ENCODE data around the gene OR2J3.
"Not testable (repeated sequence)": the region's sequence is repeated elsewhere in the genome, so short reads cannot be mapped to it uniquely, and the experiment has no call there.

Gene OR2J3

DNA sequence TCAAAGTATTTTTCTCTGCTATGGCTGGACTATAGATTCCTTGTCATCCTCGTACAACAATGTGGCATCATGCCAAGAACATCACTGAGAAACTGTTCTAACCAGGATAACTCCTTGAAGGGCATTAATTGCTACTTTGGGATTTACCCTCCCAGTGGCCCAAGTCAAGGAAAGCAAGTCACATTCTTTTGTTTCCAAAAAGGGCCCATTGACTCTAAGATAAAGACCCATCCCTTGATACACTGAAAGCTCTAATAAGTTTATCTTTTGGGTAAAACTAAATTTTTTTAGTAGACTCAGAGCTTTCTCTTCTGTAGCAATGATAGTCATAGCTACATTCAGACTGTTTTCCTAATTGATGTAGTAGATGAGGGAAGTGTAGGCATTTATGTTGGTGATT lies at the start of gene OR2J3:
TSS of gene OR2J3 (plus strand) at position 301 of the 400 bp plus-strand sequence. CDS start 3,833 bp downstream, outside the sequence.
- DNase-seq: no peak

DNA sequence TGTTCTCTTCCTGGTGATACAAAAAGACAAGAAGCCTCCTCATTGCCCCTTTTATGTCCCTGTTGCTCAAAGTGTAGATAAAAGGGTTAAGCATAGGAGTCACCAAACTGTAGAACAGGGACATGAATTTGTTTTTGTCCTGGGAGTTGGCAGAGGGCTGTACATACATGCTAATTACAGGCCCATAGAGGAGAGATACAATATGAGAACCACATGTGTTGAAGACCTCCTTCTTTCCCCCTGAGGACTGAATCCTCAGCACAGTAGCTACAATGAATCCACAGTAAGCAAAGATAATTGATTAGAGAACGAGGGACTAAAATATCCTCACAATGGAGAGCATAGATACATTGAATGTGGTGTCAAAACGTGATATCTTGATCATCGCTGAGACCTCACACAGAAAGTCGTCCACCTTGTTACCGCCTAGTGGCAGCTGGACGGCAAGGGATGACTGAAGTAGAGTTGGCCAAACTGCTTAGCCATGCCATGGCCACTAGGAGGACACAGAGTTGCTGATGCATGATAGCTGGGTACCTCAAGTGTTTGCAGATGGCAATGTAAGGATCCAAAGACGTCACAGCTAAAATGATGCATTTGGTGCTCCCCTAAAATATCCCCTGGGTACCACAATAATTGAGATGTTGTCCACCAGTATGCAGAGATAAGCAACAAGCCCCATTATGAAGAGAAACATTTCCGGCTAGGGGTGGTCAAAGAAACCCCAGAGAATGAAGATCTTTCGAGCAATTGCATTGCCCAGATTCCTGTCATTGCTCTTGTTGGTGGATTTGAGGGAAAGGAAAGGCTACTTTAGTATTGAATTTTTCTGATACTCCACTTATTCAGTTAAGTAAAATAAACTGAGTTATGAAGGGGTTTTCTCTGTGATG lies 35.8 kb upstream of the OR2J3 start:
- DNase-seq: no peak

DNA sequence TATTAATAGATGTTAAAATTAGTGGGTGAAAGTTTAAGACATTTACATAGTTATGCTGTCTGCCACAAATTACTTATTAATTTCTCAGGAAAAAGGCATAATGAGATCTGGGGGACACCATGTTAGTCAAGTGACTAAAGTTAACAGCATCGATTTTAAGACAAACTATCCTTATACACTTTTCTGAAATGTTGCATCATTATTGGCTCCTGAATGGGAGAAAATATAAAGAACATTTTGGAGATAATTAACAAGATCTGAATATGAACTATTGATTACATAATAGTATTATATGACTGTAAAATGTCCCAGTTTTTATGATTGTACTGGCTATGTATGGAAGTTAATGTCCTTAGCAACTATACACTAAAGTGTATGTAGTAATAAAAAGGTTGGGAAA lies 28.7 kb upstream of the OR2J3 start:
- DNase-seq: no peak

DNA sequence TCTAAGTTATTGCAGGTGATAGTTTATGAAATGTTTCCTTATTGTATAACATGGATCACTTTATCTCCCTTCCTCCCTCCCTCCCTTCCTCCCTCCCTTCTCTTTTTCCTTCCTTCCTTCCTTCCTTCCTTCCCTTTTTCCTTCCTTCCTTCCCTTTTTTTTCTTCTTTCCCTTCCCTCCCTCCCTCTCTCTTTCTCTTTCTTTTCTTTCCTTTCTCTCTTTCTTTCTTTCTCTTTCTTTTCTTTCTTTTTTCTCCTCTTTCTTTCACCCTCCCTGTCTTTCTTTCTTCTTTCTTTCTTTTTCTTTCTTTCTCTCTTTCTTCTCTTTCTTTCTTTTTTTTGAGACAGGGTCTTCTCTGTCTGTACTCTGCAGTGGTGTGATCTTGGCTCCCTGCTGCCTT lies 26.5 kb upstream of the OR2J3 start:
- no peak for DNase-seq

DNA sequence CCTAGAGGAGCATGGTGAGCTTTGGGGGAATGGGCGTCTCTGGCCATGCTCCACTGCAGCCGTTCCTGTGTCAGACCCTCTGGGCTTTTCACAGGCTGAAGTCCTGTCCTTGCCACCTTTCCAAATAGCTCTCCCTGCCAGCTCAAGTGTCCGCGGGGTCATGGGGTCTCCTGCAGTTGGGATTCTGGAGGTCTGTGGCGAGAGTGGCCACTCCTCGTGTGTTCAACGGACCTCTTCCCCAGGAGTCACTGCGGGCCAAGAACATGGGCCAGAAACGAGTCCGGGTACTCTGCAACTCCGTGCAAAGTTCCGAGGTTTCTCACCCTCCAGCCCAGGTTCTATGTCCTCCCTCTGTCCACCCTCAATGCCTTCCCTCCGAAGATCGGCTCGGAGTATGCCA lies 25.4 kb upstream of the OR2J3 start:
- DNase-seq: no peak

DNA sequence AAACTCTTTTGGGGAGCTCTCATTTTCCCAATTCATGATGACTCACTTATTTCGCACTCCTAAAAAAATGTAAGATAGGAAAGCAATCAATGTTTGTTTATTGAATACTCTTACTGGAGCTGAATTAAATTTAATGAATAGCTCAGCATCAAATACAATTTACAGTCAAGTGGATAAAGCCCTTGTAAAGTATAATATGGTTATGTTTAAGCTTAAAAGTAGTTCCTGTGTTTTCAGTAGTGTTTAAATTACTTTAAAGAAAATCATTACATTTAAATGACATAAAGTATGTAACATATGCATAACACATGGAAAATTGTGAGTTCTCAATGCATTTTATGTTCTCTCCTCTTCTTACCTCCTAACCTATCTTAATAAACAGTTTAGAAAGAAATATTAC lies 20.6 kb upstream of the OR2J3 start, which contains the start of gene OR2B3:
TSS of gene OR2B3 (minus strand) at position 101 of the 400 bp plus-strand sequence. CDS start at position 36, 65 bp downstream.
- no peak for DNase-seq

DNA sequence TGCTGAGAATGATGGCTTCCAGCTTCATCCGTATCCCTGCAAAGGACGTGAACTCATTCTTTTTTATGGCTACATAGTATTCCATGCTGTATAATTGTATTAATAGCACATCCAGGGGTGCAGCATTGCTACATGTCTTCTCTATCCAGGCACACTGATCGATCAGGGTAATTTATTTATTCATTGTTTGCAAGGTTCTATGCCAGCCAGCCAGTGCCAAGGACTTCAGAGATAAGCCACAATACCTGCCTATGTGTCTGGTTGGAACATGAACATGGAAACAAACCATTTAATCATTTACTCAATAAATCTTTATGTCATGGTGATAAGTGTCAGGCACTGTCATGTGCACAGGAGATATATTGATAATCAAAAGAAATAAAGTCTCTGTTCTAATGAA lies 14.9 kb upstream of the OR2J3 start:
- no peak for DNase-seq

DNA sequence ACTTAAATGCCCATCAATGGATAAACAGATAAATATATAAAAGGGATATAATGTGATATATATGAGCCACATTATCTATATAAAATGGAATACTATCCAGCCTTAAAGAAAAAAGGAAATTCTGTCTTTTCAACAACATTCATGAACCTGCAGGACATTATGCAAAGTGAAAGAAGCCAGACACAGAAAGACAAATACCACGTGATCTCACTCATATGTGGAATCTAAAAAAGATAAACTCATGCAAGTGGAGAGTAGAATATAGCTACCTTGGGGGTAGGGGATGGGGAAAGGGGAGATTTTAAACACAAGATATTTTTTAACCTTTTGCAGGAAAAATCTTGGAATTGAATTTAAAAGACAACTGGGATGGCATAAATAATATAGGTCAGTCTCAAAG lies 10.1 kb upstream of the OR2J3 start:
- DNase-seq: no peak

DNA sequence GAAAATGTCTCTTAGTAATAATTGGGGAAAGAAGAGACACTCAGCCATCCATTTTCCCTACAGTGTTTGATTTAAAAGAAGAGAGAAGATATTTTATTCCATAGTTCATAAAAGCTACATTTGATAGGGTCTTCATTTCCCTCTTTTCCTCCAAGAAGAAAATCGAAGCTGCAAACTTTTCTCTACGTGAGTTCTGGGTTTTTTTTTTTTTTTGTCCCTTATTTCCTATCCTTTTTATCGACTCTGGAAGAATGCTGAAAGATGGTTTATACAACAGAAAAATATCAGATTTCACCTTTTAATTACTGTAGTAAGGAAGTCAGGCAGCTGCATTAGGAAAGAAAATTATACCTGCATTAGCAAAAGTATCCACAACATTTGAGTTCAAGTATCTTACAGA lies 8.7 kb upstream of the OR2J3 start, which contains the start of gene OR2J1:
TSS of gene OR2J1 (plus strand) at position 301 of the 400 bp plus-strand sequence. CDS start 1,453 bp downstream, outside the sequence.
- DNase-seq: no peak

DNA sequence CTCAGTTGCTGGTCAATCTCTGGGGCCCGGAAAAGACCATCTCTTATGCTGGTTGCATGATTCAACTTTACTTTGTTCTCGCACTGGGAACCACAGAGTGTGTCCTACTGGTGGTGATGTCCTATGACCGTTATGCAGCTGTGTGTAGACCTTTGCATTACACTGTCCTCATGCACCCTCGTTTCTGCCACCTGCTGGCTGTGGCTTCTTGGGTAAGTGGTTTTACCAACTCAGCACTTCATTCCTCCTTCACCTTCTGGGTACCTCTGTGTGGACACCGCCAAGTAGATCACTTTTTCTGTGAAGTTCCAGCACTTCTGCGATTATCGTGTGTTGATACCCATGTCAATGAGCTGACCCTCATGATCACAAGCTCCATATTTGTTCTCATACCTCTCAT lies 4.3 kb downstream of the OR2J3 start:
- no peak for DNase-seq

DNA sequence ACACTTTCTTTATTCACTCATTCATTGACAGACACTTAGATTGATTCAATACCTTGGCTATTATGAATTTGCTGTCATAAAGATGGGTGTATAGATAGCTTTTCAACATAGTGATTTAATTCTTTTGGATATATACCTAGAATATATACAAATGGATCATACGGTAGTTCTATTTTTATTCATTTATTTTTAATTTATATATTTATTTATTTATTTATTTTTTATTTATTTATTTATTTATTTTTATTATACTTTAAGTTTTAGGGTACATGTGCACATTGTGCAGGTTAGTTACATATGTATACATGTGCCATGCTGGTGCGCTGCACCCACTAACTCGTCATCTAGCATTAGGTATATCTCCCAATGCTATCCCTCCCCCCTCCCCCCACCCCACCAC lies 7.1 kb downstream of the OR2J3 start:
- not testable (repeated sequence) for DNase-seq

DNA sequence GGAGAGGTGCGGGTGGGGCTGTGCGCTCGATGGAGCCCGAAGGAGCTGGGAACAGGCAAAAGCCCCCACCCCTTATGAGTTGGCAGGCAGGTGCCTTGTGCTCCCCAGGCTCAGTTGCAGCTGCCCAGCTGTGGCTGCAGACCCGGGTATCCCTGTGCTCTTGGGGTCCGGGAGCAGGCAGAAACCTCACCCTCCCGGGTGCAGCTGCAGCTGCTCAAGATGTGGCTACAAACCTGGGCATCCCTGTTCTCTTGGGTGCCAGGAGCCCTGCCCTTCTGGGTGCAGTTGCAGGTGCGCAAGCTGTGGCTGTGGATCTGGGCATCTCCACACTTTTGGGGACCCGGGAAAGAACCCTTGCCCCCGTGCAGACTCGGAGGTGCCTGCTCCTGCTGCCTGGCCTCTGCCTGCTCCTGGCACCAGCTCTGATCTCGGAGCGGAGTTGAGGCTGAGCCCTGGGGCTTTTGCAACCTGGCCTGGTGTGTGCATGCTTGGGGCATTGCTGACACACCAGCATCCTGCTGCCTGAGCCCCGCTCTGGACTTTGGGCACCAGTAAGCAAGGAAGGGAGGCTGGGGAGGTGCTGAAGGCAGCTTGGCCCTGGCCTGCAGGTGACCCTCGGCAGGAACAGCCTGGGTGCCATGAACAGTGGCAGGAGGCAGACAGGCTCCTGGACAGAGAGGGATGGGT lies 21.6 kb downstream of the OR2J3 start:
- DNase-seq: no peak

DNA sequence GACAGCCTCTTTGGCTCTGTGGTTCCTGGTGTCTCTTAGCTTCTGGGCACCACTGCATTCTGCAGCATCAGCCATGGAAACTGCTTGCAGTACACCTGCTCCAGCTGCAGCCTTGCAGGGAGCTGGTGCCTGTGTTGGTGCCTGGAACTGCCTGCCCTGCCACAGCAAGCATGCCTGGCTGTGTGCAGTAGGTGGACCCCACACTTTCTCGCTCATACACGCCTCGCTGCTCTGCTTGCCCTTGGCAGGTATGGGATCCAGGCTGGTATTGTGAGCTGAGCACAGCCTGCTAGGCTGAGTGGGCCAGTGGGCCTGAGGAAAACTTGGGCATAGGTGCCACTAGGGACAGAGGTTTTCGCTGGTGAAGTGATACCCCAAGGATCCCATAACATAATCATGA lies 22.8 kb downstream of the OR2J3 start:
- no peak for DNase-seq

DNA sequence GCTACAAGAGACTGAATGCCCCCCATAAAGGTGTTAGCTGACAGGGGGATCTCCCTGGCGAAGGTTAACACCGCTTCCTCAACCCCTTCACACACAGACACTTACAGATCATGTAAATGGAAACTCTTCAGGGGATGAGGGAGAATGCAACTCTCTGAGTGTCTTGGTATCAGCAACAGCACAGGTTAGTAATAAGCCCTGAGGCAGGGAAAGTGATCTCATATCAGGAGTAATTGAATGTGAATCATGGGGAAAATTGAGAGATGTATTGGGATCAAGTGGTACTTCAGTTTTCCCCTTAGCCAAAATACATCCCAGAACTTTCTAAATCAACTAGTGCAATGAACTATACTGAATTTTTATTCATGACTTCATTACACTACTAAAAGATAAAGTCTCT lies 23.8 kb downstream of the OR2J3 start:
- DNase-seq: no peak

DNA sequence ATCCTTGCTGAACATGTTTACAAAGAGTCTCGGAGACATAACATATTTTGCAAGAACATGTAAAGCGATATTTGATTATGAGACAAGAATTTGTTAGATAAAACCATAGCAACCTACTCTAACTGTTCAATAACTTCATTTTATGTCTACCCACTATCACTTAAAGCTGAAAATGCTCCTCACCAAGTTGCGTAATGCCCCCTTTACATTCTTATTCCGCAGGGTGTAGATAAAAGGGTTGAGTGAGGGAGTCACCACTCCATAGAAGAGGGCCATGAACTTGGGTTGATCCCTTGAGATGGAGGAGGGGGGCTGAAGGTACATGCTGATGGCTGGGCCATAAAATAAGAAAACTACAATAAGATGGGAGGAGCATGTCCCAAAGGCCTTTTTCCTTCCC lies 29.9 kb downstream of the OR2J3 start:
- DNase-seq: no peak

DNA sequence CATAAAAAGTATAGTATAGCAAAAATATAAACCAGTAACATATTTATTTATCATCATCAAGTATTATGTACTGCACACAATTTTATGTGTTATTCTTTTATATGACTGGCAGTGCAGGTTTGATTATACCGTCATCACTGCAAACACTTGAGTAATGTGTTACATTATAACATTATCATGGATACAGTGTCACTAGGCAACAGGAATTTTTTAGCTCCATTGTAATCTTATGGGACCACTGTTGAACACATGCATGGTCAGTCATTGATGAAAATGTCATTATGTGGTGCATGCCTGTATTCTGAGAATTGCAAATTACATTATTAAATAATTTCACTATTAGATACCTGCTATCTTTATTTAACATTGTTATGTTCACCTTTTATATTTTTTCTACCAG lies 33.7 kb downstream of the OR2J3 start:
- DNase-seq: no peak

DNA sequence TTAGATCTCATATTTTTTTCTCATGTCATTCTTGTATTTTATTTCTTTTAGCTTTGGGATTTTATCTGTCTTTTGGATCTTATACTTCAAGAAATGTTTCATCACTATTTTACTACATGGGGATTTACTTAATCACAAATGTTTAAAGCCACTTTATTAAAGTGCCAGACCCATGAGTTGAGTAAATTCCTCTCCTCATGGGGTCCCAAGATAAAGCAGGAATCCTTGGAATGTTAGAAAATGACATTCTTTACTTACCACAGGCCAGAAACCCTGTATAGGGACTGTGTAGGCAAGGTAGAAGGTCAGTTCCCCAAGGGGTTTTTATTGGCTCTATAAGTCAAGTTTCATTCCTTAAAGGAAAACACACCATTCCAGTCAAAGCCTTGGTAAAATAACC lies 34.5 kb downstream of the OR2J3 start:
- no peak for DNase-seq

DNA sequence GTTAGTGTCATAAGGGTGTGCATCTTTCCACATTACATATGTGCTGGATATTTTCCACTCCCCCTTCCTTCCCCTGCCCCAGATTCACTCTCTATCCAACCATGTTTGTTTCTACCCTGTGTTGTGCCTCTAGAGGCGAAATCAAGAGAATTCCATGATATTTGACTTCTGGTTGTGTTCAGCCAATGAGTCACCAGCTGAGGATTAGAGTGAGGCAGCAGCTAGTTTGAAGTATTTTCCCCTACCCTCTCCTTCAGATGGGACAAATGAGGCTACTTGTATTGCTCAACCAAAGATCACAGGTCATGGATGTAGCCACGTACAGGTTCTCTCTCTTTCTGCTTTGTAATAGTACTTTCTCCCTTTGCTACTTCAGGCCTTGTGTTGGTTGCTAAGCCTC lies 38.3 kb downstream of the OR2J3 start:
- DNase-seq: no peak

DNA sequence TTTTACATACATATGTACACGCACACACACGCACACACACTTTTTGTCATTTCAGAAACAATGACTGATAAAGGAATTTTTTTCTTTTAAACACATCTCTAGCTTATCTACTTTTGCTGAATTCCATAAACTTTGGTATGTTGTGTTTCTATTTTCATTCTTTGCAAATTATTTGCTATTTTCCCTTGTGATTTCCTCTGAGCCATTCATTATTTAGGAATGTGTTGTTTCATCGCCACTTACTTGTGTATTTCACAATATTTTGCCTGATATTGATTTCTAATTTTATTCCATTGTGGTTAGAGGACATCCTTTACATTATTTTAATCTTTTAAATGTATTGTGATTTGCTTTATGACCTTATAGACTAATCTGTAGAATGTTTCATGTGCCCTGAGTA lies 39.2 kb downstream of the OR2J3 start:
- no peak for DNase-seq

DNA sequence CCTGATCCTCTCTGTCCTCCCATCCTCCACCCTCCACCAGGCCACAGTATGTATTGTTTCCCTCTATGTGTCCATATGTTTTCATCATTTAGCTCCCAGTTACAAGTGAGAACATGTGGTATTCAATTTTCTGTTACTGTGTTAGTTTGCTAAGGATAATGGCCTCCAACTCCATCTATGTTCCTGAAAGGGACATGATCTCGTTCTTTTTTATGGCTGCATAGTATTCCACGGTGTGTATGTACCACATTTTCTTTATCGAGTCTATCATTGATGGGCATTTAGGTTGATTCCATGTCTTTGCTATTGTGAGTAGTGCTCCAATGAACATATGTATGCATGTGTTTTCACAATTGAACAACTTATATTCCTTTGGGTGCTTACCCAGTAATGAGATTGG lies 41.6 kb downstream of the OR2J3 start:
- DNase-seq: not testable (repeated sequence)

DNA sequence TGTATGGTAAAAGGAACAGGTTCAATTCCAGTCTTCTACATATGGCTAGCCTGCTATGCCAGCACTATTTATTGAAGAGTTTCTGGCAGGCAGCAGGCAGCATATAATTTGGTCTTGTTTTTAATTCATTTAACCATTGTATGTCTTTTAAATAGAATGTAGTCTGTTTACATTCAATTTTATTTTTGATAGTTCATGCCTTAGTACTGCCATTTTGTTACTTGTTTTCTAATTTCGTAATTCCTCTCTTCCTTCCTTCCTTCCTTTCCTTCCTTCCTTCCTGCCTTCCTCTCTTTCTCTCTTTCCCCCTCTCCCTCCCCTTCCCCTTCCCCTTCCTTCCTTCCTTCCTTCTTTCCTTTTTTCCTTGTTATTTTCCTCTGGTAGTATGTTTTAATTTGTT lies 45.2 kb downstream of the OR2J3 start:
- DNase-seq: no peak

DNA sequence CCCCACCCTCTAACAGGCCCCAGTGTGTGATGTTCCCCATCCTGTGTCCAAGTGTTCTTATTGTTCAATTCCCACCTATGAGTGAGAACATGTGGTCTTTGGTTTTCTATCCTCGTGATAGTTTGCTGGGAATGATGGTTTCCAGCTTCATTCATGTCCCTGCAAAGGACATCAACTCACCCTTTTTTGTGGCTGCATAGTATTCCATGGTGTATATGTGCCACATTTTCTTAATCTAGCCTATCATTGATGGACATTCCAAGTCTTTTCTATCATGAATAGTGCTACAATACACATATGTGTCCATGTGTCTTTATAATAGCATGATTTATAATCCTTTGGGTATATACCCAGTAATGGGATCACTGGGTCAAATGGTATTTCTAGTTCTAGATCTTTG lies 47.3 kb downstream of the OR2J3 start:
- not testable (repeated sequence) for DNase-seq

DNA sequence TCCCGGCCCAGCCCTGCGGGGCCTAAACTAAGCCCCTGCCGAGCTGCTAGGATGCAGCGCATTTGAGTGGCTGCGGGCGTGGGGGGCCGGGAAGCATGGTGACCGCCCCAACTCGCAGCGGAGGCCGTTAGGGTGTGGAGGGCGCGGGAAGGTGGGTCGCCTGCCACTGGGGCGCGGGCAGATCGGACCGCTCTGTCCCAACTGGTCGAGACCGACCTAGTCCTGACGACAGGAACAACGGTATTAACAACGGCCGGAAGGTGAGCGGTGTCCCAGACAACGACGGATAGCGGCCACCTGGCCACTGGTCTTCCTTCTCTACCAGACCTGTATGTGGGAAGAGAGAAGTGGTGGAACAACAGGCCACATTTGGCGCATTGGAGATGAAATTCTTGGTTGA lies 52.1 kb downstream of the OR2J3 start:
- not testable (repeated sequence) for DNase-seq

All from NCI-H526 treated with DMSO at 0.1 percent for 48 hours (cell line).